CD4-positive, alpha-beta T cell treated with Interleukin-15 for 1 hour (primary cell): ENCODE data around the gene ALK.

ENCODE experiments used
- DNase-seq: peaks from one replicate; pipeline ENCODE4 v3.0.0-alpha.2; 2020

Gene ALK

DNA sequence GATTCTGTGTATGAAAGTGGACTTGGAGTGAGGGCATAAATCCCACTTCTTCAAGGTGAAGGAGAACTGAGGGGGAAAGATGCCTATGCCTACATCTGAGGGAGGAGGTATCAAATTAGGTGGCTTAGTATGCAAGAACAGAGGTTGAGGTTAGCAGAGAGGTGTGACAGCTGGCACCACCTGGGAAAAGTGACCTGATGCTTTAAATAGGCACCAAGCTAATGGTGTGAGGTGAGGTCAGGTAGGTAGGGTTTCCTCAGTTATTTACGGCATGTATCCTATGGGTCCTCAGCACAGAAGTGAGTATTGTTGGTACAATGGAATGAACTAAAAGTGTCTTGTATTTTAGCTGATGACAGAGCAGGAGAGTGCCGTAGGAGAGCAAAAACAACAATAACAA is 439.0 kb downstream of the ALK start:
- DNase-seq: no peak

DNA sequence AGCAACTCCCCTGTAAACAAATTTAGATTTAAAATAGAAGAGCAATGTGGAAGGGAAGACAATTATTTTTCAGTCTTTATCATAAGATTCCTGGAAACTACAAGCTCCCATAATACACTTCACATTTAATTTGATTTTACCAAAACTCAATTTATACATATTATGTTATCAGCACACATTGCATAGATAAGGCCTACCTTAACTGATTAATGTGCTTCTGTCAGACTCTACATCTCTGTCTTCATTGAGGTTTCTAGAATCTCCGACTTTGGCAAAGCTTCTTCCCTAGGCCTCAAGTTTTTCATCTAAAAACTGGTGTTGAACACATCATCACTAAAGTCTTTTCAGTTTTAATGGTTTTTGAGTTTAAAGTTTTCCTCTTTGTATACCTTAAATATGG is 440.1 kb downstream of the ALK start:
- no peak for DNase-seq

DNA sequence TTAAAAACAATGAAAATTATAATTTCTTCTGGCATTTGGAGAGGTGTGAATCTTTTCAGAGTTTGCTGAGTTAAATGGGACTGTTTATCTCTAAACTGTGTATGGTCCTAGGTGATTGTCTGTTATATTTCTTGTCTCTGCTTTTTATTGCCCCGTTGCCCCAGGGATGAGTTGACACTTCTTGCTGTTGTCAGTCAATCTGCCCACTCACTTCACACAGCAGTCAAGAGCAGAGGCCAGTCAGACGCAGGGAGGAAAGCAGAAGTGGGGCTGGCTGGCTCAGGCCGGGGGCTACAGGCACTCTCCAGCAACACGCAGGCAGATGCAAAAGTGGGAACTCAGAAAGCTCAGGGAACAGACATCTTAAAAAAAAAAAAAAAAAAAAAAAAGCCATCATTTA is 441.0 kb downstream of the ALK start:
- peak; percentile 22 for DNase-seq

DNA sequence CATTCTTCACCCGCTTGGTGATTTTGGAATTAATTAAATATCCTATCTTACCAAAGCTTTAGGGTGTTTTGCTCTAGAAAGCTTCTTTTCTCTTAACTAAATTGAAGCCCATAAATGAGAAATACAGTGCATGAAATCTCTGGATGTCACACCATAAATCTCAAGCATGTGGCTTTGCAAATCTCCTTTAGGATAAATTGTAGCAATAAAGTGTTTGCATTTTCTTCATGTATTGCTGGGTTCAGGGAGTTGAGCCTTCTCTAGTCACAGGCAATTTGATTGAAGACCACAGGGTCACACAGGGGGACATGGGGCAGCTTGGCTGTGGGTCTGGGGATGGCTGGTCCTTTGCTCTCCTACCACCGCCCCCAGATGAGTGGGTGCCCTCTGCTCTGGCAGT is 442.0 kb downstream of the ALK start:
- DNase-seq: no peak

DNA sequence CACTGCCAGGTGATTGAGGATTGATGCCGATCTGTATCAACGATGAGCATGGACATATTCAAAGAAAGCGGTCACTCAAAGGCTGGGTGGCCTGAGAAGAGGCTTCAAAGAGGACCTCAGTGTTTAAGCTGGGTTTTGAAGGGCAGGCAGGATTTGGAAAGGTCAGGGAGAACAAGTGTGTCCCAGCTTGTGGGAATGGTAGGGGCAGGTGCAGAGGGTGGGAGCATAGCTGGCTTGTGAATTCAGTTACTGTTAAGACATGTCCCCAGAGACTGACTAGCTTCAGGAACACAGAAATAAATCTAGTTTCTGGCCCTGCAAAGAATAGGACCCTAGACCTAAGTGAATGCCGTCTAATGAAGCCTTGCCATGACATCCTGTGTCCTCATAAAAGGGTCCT is 442.7 kb downstream of the ALK start:
- DNase-seq: no peak

DNA sequence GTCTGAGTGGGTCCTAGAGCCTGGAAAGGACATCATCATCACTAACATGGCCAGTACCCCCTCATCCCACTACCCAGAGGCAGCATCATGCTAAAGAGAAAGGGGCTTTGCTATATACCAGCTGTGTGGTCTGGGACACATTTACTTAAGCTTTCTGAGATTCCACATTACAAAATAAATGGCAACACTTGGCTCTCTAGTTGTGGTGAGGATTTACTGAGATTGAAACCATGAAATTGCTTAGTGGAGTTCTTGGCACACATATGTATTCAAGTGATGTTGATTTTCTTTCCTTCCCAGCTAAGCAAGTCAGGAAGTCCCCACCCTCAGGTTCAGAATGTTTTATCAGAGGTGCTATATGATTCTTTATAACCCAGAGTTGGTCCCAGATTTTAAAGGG is 444.2 kb downstream of the ALK start:
- DNase-seq: no peak

DNA sequence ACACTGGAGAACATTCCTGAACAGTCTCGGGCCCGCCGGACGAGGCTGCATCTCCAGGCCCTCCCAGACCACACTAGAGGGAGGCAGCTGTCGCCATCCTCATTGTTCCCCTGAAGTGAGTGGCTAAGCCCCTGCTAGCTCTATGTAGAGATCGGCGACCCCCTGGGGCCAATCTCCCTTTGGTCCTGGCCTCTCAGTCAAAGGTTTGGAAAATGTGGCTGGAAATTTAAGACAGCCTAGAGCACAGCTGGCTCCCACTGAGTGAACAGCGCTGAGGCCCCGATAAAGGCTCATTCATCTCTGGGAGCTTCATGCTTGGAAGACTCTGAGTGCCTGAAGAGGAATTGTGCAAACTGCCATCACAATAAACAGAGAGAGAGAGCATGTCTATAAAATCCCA is 445.9 kb downstream of the ALK start:
- no peak for DNase-seq

DNA sequence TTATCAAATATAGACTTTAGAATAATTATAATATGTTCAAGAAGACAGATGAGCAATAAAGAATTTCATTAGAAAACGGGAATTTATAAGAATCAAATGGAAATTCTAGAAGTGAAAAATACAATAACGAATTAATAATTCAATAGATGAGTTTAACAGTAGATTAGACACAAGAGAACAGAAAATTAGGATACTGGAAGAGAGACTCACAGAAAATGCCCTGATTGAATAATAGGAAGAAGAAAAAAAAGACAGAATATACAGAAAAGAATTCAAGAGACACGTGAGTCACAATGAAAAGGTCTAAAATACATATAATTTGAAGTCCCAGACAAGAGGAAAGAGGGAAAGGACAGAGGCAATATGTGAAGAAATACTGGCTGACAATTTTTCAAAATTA is 451.4 kb downstream of the ALK start:
- no peak for DNase-seq

DNA sequence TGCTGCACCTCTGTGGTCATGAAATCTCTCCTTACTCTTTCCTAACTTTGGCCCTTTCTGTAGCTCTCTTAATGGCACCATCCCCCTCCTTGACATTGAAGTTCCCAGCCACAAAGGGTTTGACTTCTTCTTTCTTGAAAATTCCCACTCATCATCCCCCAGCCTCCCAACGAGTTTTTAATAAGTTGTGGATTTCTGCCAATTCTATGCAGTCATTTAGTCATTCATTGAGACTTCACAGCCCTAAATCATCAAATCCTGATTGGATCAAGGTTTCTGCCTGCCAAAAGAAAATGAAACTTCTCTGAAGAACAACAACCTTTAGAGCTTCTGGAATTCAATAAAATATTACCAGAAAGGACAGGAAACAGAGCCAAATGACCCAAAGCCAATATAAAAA is 451.9 kb downstream of the ALK start:
- DNase-seq: no peak

DNA sequence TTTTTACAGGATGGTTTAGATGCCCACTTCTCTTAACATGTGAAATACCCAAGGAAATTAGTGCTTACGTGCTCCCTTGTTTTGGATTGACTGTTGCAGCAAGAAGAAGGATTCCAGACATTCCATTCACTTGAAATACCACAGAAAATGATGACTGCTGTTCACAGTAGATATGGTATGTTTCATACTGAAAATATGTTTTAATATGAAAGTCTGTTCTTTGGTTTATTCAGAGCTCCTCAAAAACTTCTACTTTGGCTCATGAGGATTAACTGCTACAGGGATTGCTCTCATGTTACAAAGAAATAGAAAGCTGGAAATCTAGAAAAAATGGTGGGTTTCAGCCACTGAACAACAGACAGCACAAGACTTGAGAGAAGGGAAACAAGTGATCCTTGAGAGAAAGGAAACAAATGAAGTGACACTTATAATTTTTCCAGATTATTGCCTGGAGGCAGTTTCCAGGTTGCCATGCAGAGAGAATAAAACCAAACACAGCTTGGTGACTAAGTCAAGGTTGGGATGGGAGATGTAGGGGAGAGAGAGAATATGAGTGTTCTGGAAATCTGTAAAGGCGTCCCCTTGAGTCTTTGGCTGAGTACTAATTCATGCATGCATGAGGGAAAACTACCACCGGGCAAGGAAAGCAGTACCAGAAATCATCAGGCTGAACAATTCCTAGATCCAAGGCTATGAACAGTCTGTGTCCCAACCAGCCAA is 458.0 kb downstream of the ALK start:
- no peak for DNase-seq

DNA sequence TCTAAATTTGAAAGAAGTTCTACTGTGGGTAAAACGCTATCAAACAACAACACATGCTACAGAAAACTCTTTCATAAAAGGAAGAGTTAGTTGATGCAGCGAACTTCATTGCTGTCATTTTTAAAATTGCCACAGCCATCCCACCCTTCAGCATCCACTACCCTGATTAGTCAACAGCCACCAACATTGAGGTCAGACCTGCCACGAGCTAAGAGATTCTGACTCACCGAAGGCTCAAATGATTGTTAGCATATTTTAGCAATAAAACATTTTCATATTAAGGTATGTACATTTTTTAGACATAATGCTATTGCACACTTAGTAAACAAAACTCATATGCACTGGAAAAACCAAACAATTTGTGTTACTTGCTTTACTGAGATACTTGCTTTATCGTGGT is 459.1 kb downstream of the ALK start:
- no peak for DNase-seq

DNA sequence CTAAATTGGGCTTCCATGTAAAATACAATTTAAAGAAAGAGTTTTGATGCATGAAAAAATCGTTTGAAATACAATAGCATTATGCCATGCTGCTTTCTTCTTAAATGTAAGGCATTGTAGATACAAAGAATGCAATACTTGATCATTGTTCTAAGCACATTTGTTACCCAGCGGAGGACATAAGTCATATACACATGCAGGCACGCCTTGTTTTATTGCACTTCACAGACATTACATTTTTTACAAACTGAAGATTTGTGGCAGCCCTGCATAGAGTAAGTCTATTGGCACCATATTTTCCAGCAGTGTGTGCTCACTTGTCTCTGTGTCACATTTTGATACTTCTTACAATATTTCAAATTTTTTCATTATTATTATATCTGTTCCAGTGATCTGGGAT is 461.2 kb downstream of the ALK start:
- no peak for DNase-seq

DNA sequence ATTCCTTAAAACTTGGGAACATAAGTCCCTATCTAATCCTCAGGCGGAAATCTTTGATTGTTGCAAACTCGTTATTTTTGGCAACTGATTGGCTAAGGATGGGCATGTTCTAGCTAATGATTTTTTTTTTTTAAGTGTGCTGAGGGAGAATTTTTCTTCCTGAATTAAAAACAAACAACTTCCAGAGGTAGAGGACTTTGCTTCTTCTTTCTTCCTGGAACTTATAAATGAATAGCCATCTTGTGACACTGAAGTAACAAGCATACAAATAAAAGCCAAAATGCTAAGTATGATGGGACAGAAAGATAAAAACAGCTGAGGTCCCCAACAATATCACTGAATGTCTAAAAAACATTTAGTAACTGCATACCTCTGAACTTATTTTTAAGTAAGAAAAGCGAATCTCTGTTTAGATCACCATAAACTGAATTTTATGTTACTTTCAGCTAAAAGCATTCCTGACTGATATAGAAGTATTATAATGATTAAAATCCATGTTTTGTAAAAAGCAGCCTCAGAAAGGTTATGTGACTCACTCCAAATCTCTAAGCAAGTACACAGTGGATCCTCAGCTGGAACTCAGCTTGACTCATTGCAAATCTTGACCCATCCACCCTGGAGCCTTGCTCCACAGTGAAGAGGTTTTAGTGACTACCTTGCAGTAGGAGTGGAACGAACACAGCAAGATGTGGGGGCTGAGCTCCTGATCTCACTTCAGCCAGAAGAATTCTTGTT is 461.8 kb downstream of the ALK start:
- DNase-seq: no peak

DNA sequence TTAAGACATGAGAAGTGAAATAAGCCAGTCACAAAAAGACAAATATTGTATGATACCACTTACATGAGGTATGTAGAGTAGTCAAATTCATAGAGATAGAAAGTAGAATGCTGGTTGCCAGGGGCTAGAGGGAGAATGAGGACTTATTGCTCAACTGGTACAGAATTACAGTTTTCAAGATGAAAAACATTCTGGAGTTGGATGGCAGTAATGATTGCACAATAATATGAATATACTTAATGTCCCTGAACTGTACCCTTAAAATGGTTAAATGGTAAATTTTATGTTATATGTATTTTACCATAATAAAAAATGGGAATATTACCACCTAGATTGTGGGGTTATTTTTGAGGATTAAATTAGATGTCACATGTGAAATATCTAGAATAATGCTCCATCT is 465.0 kb downstream of the ALK start:
- DNase-seq: no peak

DNA sequence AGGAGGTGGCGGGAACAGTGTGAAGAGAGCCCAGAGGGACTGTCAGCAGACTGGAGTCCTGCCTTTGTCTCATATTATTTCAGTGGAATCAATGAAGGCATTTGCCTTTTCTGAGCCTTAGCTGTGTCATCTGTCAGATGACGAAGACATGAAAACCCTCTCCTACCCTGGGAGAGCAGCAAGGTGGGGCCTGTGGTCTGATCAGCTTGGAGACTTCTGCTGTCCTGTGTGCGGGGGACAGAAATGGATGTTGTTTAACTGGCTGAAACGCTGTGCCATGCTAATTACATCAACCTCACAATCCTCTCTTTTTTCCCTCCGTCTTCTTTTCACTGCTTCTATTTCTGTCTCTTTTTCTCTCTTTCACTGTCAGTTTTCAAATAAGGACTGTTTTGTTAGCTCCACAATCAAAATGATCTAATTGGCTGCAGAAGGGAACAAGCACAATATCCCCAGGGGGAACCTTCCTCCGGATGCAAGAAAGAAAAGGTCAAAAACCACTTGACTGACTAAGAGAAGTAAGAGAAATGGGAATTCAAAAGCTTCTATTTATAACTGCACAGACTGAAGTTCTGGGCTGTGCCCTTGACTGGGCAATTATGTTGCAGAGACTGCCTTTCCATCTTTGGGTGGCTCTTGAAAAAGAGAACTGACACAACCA is 466.1 kb downstream of the ALK start:
- no peak for DNase-seq

DNA sequence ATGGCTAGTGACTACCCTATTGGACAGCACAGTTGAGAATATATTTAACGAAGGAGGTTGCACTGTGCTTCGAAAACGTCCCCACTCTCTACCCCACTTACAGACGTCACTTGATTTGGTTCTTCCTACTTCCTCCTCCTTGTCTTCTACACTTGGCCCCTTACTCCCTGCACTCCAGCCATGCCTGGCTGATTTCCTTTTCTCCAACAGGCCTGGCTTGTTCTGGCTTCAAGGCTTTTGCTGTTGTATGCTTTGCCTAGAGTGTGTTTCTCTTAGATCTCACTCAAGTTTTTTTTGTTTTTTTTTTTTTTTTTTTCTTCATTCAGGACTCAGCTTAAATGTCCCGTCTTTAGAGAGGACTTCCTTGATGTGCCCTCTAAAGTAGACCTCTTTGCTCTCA is 469.4 kb downstream of the ALK start:
- no peak for DNase-seq

DNA sequence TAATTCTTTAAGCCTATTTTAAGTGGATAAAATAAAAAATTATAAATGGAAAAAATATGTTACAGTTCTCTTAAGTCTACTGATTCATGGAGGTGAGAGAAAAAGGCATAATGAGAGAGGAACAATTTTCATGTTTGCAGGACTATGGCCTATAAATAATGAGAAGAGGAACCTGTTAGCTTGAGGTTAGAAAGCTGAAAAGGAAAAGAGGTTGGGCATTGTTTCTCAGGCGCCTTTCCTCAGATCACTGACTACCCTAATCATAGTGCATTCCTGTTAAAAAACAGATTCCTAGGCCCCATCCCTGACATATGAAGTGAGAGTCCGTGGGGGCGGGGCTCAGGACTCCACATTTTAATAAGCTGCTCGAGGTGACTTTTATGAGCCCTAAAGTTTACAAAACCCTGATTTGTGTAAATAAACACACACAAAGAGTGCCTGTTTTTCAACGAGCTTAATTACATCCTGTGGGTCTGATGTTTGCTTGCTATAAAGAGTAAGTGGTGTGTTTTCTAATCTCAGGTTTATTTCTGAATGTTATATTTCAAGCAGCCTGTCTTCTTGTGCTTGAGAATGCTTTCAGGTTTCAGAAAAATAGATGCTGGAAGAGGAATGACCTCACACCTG is 470.7 kb downstream of the ALK start:
- no peak for DNase-seq

DNA sequence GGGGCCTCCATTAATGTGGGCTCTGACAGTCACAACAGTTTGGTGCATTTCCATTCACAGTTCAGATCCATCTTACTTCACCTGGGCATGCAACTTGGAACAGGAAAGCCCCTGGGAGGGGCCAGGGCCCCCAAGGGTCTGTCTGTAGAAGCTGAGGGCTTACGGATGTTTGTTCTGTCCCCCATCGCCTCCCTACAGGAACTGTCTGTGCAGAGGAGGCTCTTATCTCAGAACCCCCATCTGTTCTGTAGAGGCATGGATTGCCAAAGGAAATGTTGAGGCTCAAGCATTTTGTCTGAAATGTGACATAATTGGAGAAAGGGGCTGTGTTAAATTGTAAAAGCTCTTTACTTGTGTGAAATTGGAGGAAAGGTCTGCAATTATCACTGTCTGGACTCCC is 471.9 kb downstream of the ALK start:
- DNase-seq: no peak

DNA sequence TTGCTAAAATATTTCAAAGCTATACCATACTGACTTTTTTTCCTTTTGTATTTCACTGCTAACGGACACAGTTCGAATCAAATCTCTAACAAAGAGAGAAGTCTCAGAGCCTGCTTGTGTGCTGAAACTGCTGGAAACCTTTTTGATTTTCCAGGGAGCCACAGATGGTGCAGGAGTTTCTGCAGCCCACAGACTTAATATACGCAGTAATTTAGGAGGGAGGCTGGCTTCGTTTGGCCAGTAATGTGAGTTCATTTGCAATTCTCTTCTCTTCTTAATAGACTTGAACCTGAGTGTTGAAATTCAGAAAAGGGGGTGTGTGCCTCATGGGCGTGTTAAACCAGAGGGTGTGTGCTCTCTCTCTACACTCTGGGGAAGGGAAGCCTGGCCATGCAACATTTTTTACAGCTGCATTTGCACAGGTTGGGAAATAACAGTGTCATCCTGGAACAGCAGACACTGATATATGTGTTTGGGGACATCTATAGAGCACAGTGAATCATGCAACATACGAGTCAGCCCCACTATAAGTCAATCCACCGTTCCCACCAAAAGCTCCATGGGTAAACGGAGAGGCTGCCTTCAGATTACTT is 473.2 kb downstream of the ALK start:
- DNase-seq: no peak

DNA sequence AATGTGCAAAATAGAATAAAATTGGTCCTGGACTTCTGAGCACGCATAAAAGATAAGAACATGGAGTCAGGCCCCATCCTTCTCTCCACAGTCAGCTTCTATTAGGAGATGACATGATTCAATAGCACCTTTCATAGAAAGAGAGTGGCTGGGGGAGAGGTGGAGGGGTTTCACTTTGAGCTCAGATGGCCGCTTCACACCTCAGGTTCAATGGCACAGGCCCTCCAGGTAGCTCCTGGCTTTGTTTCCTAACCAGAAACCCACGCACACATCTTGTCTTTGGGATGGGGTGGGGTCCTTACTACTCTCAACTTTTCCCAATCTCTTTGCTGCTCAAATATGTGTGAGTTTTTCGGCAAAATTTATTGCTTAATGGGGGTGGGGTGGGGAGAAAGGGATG is 473.9 kb downstream of the ALK start:
- DNase-seq: no peak

DNA sequence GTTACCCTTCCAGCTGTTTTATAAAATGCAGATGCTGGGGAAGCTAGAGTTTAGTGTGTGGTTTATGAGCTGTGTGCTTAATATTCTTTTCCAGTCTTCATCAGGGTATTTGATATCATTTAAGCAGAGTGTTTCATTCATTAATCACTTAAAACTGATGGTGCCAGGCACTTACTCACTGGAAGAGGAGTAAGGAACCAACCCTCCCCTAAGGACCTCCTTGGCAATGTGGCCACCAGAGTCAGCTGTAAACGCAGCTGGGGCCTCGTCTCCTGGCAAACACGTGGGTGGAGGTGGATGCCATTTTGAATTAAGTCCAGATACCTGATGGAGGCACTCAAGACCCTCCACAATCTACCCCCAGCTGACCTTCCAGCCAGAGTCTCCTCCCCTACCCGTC is 474.5 kb downstream of the ALK start:
- DNase-seq: no peak

DNA sequence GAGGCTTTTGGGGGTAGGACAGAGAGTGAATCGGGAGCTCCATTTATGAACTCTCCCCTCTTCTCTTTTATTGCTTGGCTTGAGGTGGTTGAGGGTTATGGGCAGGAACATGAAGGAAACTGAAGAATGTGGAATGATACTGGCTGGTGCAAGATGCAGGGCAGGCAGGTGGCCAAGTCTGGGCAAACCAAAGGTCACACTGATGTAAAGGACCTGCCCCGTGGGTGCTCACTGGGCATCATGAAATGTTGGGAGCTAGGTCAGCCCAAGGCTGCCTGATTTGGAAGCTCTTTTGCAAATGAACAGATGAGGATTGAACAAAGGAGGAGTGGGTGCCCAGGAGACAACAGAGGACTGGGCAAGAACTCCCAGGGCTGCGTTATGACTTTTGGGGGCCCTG is 477.2 kb downstream of the ALK start:
- no peak for DNase-seq

DNA sequence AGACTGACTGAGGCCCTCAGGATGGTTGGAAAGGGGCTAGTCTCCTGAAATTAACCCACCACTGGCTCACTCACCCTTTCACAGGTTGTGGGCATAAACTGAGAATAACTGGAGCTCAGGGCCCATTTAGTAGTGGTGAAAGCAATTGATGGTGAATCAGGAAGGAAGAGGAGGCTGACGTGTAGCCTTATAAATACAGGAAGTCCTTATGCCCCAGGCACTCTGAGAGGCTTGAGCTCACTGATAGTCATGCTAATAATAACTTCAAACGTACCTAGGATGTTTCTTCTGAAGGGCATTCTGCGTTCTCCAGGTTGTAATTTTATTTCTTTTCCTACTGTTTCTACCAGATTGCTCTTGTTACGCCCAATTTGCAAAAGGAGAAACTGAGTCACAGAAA is 477.8 kb downstream of the ALK start:
- no peak for DNase-seq

DNA sequence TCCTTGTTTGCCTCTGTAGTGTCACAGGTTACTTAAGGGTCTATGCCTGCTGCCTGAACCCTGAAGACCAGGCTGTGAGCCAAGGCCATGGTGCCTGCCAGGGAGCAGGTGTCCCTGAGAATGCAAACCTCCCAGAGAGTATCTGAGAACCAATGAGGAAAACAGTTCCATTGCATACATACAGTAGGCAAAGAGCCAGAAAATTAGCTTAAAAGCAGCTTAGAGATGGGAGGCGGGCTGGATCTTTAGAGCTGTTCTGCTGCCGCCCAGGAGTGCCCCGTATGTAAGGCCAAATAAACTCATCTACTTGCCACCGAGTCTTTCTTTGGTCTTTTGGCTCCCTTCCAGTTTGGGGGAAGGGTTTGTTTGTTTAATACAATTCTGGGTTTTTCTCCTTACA is 478.2 kb downstream of the ALK start:
- DNase-seq: no peak
